ENCODE measurements around the gene FBXO46. TPM values are rescaled to one million over a fixed set of nuclear protein-coding genes. Genes with fewer than 3 reads are reported as not detected.
A peak's percentile ranks its signal among the peaks of the same experiment; 100 is the strongest.
"Not testable (repeated sequence)": the region's sequence is repeated elsewhere in the genome, so short reads cannot be mapped to it uniquely, and the experiment has no call there.

Gene FBXO46
- polyA plus RNA-seq, 3 donors from 2014 or later: 5.9 to 15.6 (median 7.5) TPM

GRCh38 chr19:45762870-45763631 is 32.4 kb upstream of the FBXO46 start:
- H3K27ac Mint-ChIP-seq: no peak overlapping the region
- H3K27me3 Mint-ChIP-seq (ENCODE audit: low read depth in 3 of 3): peaks cover 2 to 3% (median 2%) of the 10 kb centered on the region in 3 donors
- no peak for DNase-seq
- no peak overlapping the region for H3K4me3 Mint-ChIP-seq
- H3K9me3 Mint-ChIP-seq: no peaks in the 10 kb centered on the region
- H3K4me1 Mint-ChIP-seq: no peaks in the 10 kb centered on the region
- H3K36me3 Mint-ChIP-seq: no peaks in the 10 kb centered on the region

GRCh38 chr19:45761714-45762113 is 31.0 kb upstream of the FBXO46 start:
- H3K4me1 Mint-ChIP-seq: no peaks in the 10 kb centered on the region
- H3K27ac Mint-ChIP-seq: no peak overlapping the region
- H3K36me3 Mint-ChIP-seq: no peaks in the 10 kb centered on the region
- no peaks in the 10 kb centered on the region for H3K9me3 Mint-ChIP-seq
- H3K4me3 Mint-ChIP-seq: no peak overlapping the region
- H3K27me3 Mint-ChIP-seq (ENCODE audit: low read depth in 3 of 3): peaks cover 0 to 3% (median 3%) of the 10 kb centered on the region in 3 donors
- no peak for DNase-seq

GRCh38 chr19:45758921-45759320 is 28.2 kb upstream of the FBXO46 start:
- DNase-seq: no peak
- H3K4me3 Mint-ChIP-seq: no peak overlapping the region
- H3K27me3 Mint-ChIP-seq (ENCODE audit: low read depth in 3 of 3): peaks cover 1 to 7% (median 3%) of the 10 kb centered on the region in 3 donors
- H3K9me3 Mint-ChIP-seq: no peaks in the 10 kb centered on the region
- no peak overlapping the region for H3K27ac Mint-ChIP-seq
- H3K36me3 Mint-ChIP-seq: no peaks in the 10 kb centered on the region
- H3K4me1 Mint-ChIP-seq: no peaks in the 10 kb centered on the region

GRCh38 chr19:45757695-45758094 is 27.0 kb upstream of the FBXO46 start:
- Mint-ChIP-seq H3K27me3 (ENCODE audit: low read depth in 3 of 3) (peaks cover 0 to 11% (median 1%) of the 10 kb centered on the region in 3 donors), H3K4me1 (no peaks in the 10 kb centered on the region), H3K4me3 (no peak overlapping the region), H3K27ac (no peak overlapping the region), H3K9me3 (no peaks in the 10 kb centered on the region), H3K36me3 (no peaks in the 10 kb centered on the region)
- DNase-seq: no peak

- H3K9me3 Mint-ChIP-seq: no peaks in the 10 kb centered on the region
- no peak for DNase-seq
- H3K27ac Mint-ChIP-seq: no peak overlapping the region
- peaks cover 0 to 10% (median 3%) of the 10 kb centered on the region in 3 donors for H3K27me3 Mint-ChIP-seq (ENCODE audit: low read depth in 3 of 3)
- no peak overlapping the region for H3K4me3 Mint-ChIP-seq
- H3K36me3 Mint-ChIP-seq: no peaks in the 10 kb centered on the region
- no peaks in the 10 kb centered on the region for H3K4me1 Mint-ChIP-seq
Observed at GRCh38 chr19:45754323-45754722, 23.6 kb upstream of the FBXO46 start.

GRCh38 chr19:45753548-45753947 is 22.9 kb upstream of the FBXO46 start:
- no peak overlapping the region for H3K4me3 Mint-ChIP-seq
- no peak for DNase-seq
- H3K4me1 Mint-ChIP-seq: no peaks in the 10 kb centered on the region

GRCh38 chr19:45752639-45753038 is 21.9 kb upstream of the FBXO46 start:
- peaks cover 0 to 11% (median 3%) of the 10 kb centered on the region in 3 donors for H3K27me3 Mint-ChIP-seq (ENCODE audit: low read depth in 3 of 3)
- no peaks in the 10 kb centered on the region for H3K4me1 Mint-ChIP-seq
- no peak for DNase-seq
- H3K4me3 Mint-ChIP-seq: no peak overlapping the region
- no peaks in the 10 kb centered on the region for H3K9me3 Mint-ChIP-seq
- peak overlapping the region in 1 of 6 donors; percentile 11 for H3K27ac Mint-ChIP-seq
- no peaks in the 10 kb centered on the region for H3K36me3 Mint-ChIP-seq

More at GRCh38 chr19:45753548-45753947, 22.9 kb upstream of the FBXO46 start:
- no peaks in the 10 kb centered on the region for H3K36me3 Mint-ChIP-seq
- no peaks in the 10 kb centered on the region for H3K9me3 Mint-ChIP-seq
- no peak overlapping the region for H3K27ac Mint-ChIP-seq
- H3K27me3 Mint-ChIP-seq (ENCODE audit: low read depth in 3 of 3): peaks cover 0 to 9% (median 3%) of the 10 kb centered on the region in 3 donors

- peaks cover 0 to 11% (median 3%) of the 10 kb centered on the region in 3 donors for H3K27me3 Mint-ChIP-seq (ENCODE audit: low read depth in 3 of 3)
- H3K9me3 Mint-ChIP-seq, H3K4me3 Mint-ChIP-seq, DNase-seq, H3K4me1 Mint-ChIP-seq, H3K27ac Mint-ChIP-seq, H3K36me3 Mint-ChIP-seq: not testable (repeated sequence)
Observed at GRCh38 chr19:45751483-45751882, 20.8 kb upstream of the FBXO46 start.

GRCh38 chr19:45747513-45747912 is 16.8 kb upstream of the FBXO46 start:
- Mint-ChIP-seq H3K9me3 (no peaks in the 10 kb centered on the region), H3K4me3 (no peak overlapping the region), H3K4me1 (no peaks in the 10 kb centered on the region), H3K27me3 (ENCODE audit: low read depth in 3 of 3) (peaks cover 3 to 9% (median 5%) of the 10 kb centered on the region in 3 donors), H3K36me3 (no peaks in the 10 kb centered on the region), H3K27ac (no peak overlapping the region)
- DNase-seq: no peak

GRCh38 chr19:45746866-45747265 is 16.2 kb upstream of the FBXO46 start:
- Mint-ChIP-seq H3K27ac (no peak overlapping the region), H3K9me3 (no peaks in the 10 kb centered on the region), H3K4me3 (no peak overlapping the region), H3K4me1 (no peaks in the 10 kb centered on the region), H3K27me3 (ENCODE audit: low read depth in 3 of 3) (peaks cover 6 to 8% (median 7%) of the 10 kb centered on the region in 3 donors), H3K36me3 (no peaks in the 10 kb centered on the region)
- DNase-seq: no peak

GRCh38 chr19:45745606-45746005 is 14.9 kb upstream of the FBXO46 start:
- no peak overlapping the region for H3K27ac Mint-ChIP-seq
- H3K4me3 Mint-ChIP-seq: no peak overlapping the region
- H3K4me1 Mint-ChIP-seq: no peaks in the 10 kb centered on the region
- no peaks in the 10 kb centered on the region for H3K9me3 Mint-ChIP-seq
- no peaks in the 10 kb centered on the region for H3K36me3 Mint-ChIP-seq
- DNase-seq: no peak
- peaks cover 6 to 8% (median 7%) of the 10 kb centered on the region in 3 donors for H3K27me3 Mint-ChIP-seq (ENCODE audit: low read depth in 3 of 3)

GRCh38 chr19:45742969-45743368 is 12.3 kb upstream of the FBXO46 start:
- no peak overlapping the region for H3K27ac Mint-ChIP-seq
- peaks cover 7 to 8% (median 7%) of the 10 kb centered on the region in 3 donors for H3K27me3 Mint-ChIP-seq (ENCODE audit: low read depth in 3 of 3)
- no peak for DNase-seq
- no peaks in the 10 kb centered on the region for H3K9me3 Mint-ChIP-seq
- no peaks in the 10 kb centered on the region for H3K4me1 Mint-ChIP-seq
- no peak overlapping the region for H3K4me3 Mint-ChIP-seq
- no peaks in the 10 kb centered on the region for H3K36me3 Mint-ChIP-seq

GRCh38 chr19:45739498-45740439 is 9.1 kb upstream of the FBXO46 start:
- no peak for DNase-seq
- H3K27me3 Mint-ChIP-seq (ENCODE audit: low read depth in 3 of 3): peaks cover 1 to 7% (median 5%) of the 10 kb centered on the region in 3 donors
- H3K4me1 Mint-ChIP-seq: no peaks in the 10 kb centered on the region
- H3K4me3 Mint-ChIP-seq: no peak overlapping the region
- H3K36me3 Mint-ChIP-seq: no peaks in the 10 kb centered on the region
- no peak overlapping the region for H3K27ac Mint-ChIP-seq
- H3K9me3 Mint-ChIP-seq: no peaks in the 10 kb centered on the region

Data from immature natural killer cell (primary cell).